ENCODE measurements around the gene MROH9. TPM values are rescaled to one million over a fixed set of nuclear protein-coding genes. Genes with fewer than 3 reads are reported as not detected.

Gene MROH9
- total RNA-seq, 4 donors from 2014 or later, result not detected

- Histone ChIP-seq H3K4me3 (no peak overlapping the region), H3K36me3 (no peaks in the 10 kb centered on the region), H3K9me3 (no peaks in the 10 kb centered on the region), H3K27me3 (peaks cover 5% of the 10 kb centered on the region), H3K27ac (no peak overlapping the region), H3K4me1 (no peaks in the 10 kb centered on the region)
- TF ChIP-seq POLR2A (IDR thresholded peaks at IDR 0.05) (no peak), CTCF (IDR thresholded peaks at IDR 0.05) (no peak), POLR2AphosphoS5 (IDR thresholded peaks at IDR 0.05) (no peak), EP300 (IDR thresholded peaks at IDR 0.05) (no peak)
- WGBS, result 90% methylated on average over 3 of the region's 3 CpGs
- DNase-seq (ENCODE audit: low spot score in 2 of 2), result no peak
Measured at GRCh38 chr1:171055966-171056643, 120.8 kb downstream of the MROH9 start.

GRCh38 chr1:171061425-171062143, 126.2 kb downstream of the MROH9 start:
- H3K27ac ChIP-seq, result no peak overlapping the region
- no peak overlapping the region for H3K4me3 ChIP-seq
- WGBS, result 71% methylated on average over 2 of the region's 2 CpGs
- no peaks in the 10 kb centered on the region for H3K4me1 ChIP-seq
- H3K9me3 ChIP-seq, result no peaks in the 10 kb centered on the region
- H3K36me3 ChIP-seq, result no peaks in the 10 kb centered on the region
- no peak for TF ChIP-seq POLR2AphosphoS5 (IDR thresholded peaks at IDR 0.05)
- no peak for TF ChIP-seq EP300 (IDR thresholded peaks at IDR 0.05)
- no peak for TF ChIP-seq POLR2A (IDR thresholded peaks at IDR 0.05)
- no peak for TF ChIP-seq CTCF (IDR thresholded peaks at IDR 0.05)
- DNase-seq (ENCODE audit: low spot score in 2 of 2), result no peak
- no peaks in the 10 kb centered on the region for H3K27me3 ChIP-seq

GRCh38 chr1:171062902-171063301, 127.6 kb downstream of the MROH9 start:
- Histone ChIP-seq H3K36me3 (no peaks in the 10 kb centered on the region), H3K4me1 (no peaks in the 10 kb centered on the region), H3K27me3 (no peaks in the 10 kb centered on the region), H3K4me3 (no peak overlapping the region), H3K9me3 (no peaks in the 10 kb centered on the region), H3K27ac (no peak overlapping the region)
- WGBS, result 91% methylated on average over 4 of the region's 4 CpGs
- TF ChIP-seq POLR2A (IDR thresholded peaks at IDR 0.05) (no peak), POLR2AphosphoS5 (IDR thresholded peaks at IDR 0.05) (no peak)
- no peak for DNase-seq (ENCODE audit: low spot score in 2 of 2)

GRCh38 chr1:171075041-171075440, 139.7 kb downstream of the MROH9 start:
- no peak for DNase-seq (ENCODE audit: low spot score in 2 of 2)
- 80% methylated on average over 3 of the region's 3 CpGs for WGBS
- H3K27me3 ChIP-seq, result no peaks in the 10 kb centered on the region
- no peaks in the 10 kb centered on the region for H3K4me1 ChIP-seq
- no peak overlapping the region for H3K27ac ChIP-seq
- H3K9me3 ChIP-seq, result no peaks in the 10 kb centered on the region
- no peak overlapping the region for H3K4me3 ChIP-seq
- H3K36me3 ChIP-seq, result no peaks in the 10 kb centered on the region
- no peak for TF ChIP-seq CTCF (IDR thresholded peaks at IDR 0.05)
- no peak for TF ChIP-seq EP300 (IDR thresholded peaks at IDR 0.05)
- no peak for TF ChIP-seq POLR2A (IDR thresholded peaks at IDR 0.05)
- TF ChIP-seq POLR2AphosphoS5 (IDR thresholded peaks at IDR 0.05), result no peak

- H3K27ac ChIP-seq, result no peak overlapping the region
- no peak for DNase-seq (ENCODE audit: low spot score in 2 of 2)
- TF ChIP-seq CTCF (IDR thresholded peaks at IDR 0.05) (peak in 1 of 2 donors; percentile 16), EP300 (IDR thresholded peaks at IDR 0.05) (no peak), POLR2AphosphoS5 (IDR thresholded peaks at IDR 0.05) (no peak), POLR2A (IDR thresholded peaks at IDR 0.05) (no peak)
Measured at GRCh38 chr1:171081314-171081753, 146.0 kb downstream of the MROH9 start.

More at GRCh38 chr1:171081314-171081753, 146.0 kb downstream of the MROH9 start:
- H3K9me3 ChIP-seq, result no peaks in the 10 kb centered on the region
- no peaks in the 10 kb centered on the region for H3K27me3 ChIP-seq
- H3K36me3 ChIP-seq, result no peaks in the 10 kb centered on the region
- H3K4me1 ChIP-seq, result no peaks in the 10 kb centered on the region
- no peak overlapping the region for H3K4me3 ChIP-seq

All from suprapubic skin (tissue), 4 donors.